K562 (cell line): ENCODE data around the gene CACNA1E. TPM values are rescaled to one million over a fixed set of nuclear protein-coding genes. Genes with fewer than 3 reads are reported as not detected.

Experiments
- ATAC-seq: fragments of 200-7000 bp; cut with Tn5 transposase; 3 replicates; pipeline ENCODE4 v1.9.1; 2020; ENCODE audit warnings: moderate library complexity
- BruUV-seq: library from RNA; stranded (reverse); fragments of 400-500 nt; replicated peaks from 2 replicates; lab custom pipeline; 2021; lab: Mats Ljungman, UMichigan
- CTCF ChIA-PET: fragments of 300-600 bp; formaldehyde crosslinking; extraction: SDS; loops from one replicate; lab custom pipeline; 2021; ENCODE audit warnings: low intra/inter-chr PET ratio; lab: Yijun Ruan, JAX
- POLR2A ChIA-PET: fragments of 300-600, 350-650 bp; sonication (Branson Sonifier 250); formaldehyde crosslinking; extraction: SDS; loops from one replicate; lab custom pipeline; 2021; ENCODE audit warnings: antibody characterized with exemption, inconsistent platforms; lab: Yijun Ruan, JAX
- DNase-seq, 4 experiments: peaks; one replicate each; pipeline versions ENCODE4 v3.0.0 to v3.0.0-alpha.2; 2011 to 2018; ENCODE audit warnings: low spot score in 3 of 4, mixed read lengths in 3 of 4; ENCODE audit errors: extremely low read depth in 1 of 4
- FAIRE-seq: peaks from 2 replicates; lab custom pipeline; 2011; peaks lifted over from hg19 to GRCh38; lab: Jason Lieb, UNC
- H2AFZ ChIP-seq: 2 replicates; pipeline ENCODE4 v1.6.0; 2011; ENCODE audit warnings: low read depth, low read length, control low read depth, inconsistent platforms
- H3K27ac ChIP-seq: fragments of 200-600 bp; 3 replicates; pipeline ENCODE4 v1.8.0; 2011; ENCODE audit warnings: low read depth, mild to moderate bottlenecking, control low read depth, inconsistent platforms, low read length, moderate library complexity, mixed read lengths; ENCODE audit errors: extremely low read depth
- H3K27me3 ChIP-seq, 2 experiments: fragments of 300-600 bp in 1 of 2; 2 replicates in 1 of 2; 3 replicates in 1 of 2; pipeline versions ENCODE4 v1.6.0 to v1.8.0; 2011; ENCODE audit warnings: inconsistent platforms in 2 of 2, low read length in 2 of 2, mild to moderate bottlenecking in 1 of 2, mixed read lengths in 1 of 2, moderate library complexity in 1 of 2; ENCODE audit not compliant: control insufficient read depth in 2 of 2, insufficient read depth in 2 of 2
- H3K36me3 ChIP-seq: fragments of 300-600 bp; 3 replicates; pipeline ENCODE4 v1.8.0; 2011; ENCODE audit warnings: mild to moderate bottlenecking, low read length, inconsistent platforms; ENCODE audit not compliant: control insufficient read depth, insufficient read depth
- H3K4me1 ChIP-seq, 2 experiments: fragments of 200-600 bp in 1 of 2; replicated peaks in 1 of 2; 2 replicates in 1 of 2; 3 replicates in 1 of 2; pipeline versions ENCODE4 v1.5.1 to v1.8.0; 2011; ENCODE audit warnings: inconsistent platforms in 2 of 2, low read length in 2 of 2, mild to moderate bottlenecking in 1 of 2, mixed read lengths in 1 of 2, moderate library complexity in 1 of 2; ENCODE audit not compliant: control insufficient read depth in 2 of 2, insufficient read depth in 2 of 2
- H3K4me2 ChIP-seq: 2 replicates; pipeline ENCODE4 v1.6.1; 2011; ENCODE audit warnings: low read length, control low read depth, inconsistent platforms, mixed read lengths; ENCODE audit not compliant: insufficient read depth
- H3K4me3 ChIP-seq: fragments of 200-600 bp; sonication (generic), shearing (Covaris generic); 2 replicates; pipeline ENCODE4 v1.5.1; 2016; ENCODE audit warnings: control low read depth, inconsistent platforms
- H3K79me2 ChIP-seq: fragments of 200-600 bp; 3 replicates; pipeline ENCODE4 v1.8.0; 2011; ENCODE audit warnings: low read length, inconsistent platforms; ENCODE audit not compliant: control insufficient read depth, insufficient read depth
- H3K9ac ChIP-seq, 2 experiments: 2 replicates each; pipeline versions ENCODE4 v1.6.0 to v1.6.1; 2011; ENCODE audit warnings: low read depth in 2 of 2, low read length in 2 of 2, control low read depth in 1 of 2, inconsistent platforms in 1 of 2, mild to moderate bottlenecking in 1 of 2, mixed read lengths in 1 of 2; ENCODE audit not compliant: insufficient read depth in 1 of 2
- H3K9me1 ChIP-seq: one replicate; pipeline ENCODE4 v1.6.0; 2011; ENCODE audit warnings: inconsistent platforms, mild to moderate bottlenecking, low read length, moderate library complexity; ENCODE audit not compliant: control insufficient read depth, insufficient read depth
- H3K9me3 ChIP-seq: replicated peaks from 2 replicates; pipeline ENCODE4 v1.5.1; 2011; ENCODE audit warnings: low read depth, low read length, inconsistent platforms; ENCODE audit not compliant: control insufficient read depth, insufficient read depth
- H4K20me1 ChIP-seq: replicated peaks from 2 replicates; pipeline ENCODE4 v1.6.1; 2011; ENCODE audit warnings: low read length, inconsistent platforms, mixed read lengths; ENCODE audit not compliant: control insufficient read depth, insufficient read depth
- CHD1 ChIP-seq: fragments of 200-600 bp; sonication (generic); IDR thresholded peaks from one replicate; pipeline ENCODE4 v1.6.1; 2012; ENCODE audit warnings: mild to moderate bottlenecking, moderate library complexity, low read length, inconsistent platforms
- CREB1 ChIP-seq, 2 experiments: sonication (generic) in 1 of 2; formaldehyde crosslinking in 1 of 2; IDR thresholded peaks; 2 replicates each; pipeline versions ENCODE4 v1.6.1 to v1.8.0; 2012 to 2022; ENCODE audit warnings: inconsistent platforms in 1 of 2, mild to moderate bottlenecking in 1 of 2, missing genetic modification reagents in 1 of 2, moderate library complexity in 1 of 2
- FOXP1 ChIP-seq: sonication (generic); formaldehyde crosslinking; IDR thresholded peaks from 2 replicates; pipeline ENCODE4 v1.8.0; 2022; ENCODE audit warnings: mild to moderate bottlenecking, missing genetic modification reagents
- MECOM ChIP-seq: fragments of 250-450 bp; sonication (Bioruptor Pico); IDR thresholded peaks from 2 replicates; pipeline ENCODE4 v1.8.0; 2022; ENCODE audit warnings: inconsistent platforms
- MYBL2 ChIP-seq, 2 experiments: fragments of 450-650 bp in 1 of 2; sonication (generic) in 1 of 2; formaldehyde crosslinking in 1 of 2; IDR thresholded peaks; 2 replicates each; pipeline versions ENCODE4 v1.6.1 to v1.8.1; 2017 to 2022; ENCODE audit warnings: borderline replicate concordance in 1 of 2, inconsistent platforms in 1 of 2, low read depth in 1 of 2, mild to moderate bottlenecking in 1 of 2, missing genetic modification reagents in 1 of 2, moderate library complexity in 1 of 2
- NCOR1 ChIP-seq: fragments of 450-650 bp; IDR thresholded peaks from 2 replicates; pipeline ENCODE4 v1.6.1; 2016; ENCODE audit warnings: mild to moderate bottlenecking, moderate library complexity
- PML ChIP-seq: IDR thresholded peaks from 2 replicates; pipeline ENCODE4 v1.6.1; 2012; ENCODE audit warnings: low read length, inconsistent platforms
- RBM22 ChIP-seq: fragments of 200-400 bp; formaldehyde crosslinking; IDR thresholded peaks from 2 replicates; pipeline ENCODE4 v1.6.1; 2018; ENCODE audit warnings: low read length, low read depth; ENCODE audit not compliant: poor library complexity, severe bottlenecking
- TAF7 ChIP-seq: fragments of 450-650 bp; IDR thresholded peaks from 2 replicates; pipeline ENCODE4 v1.6.1; 2016; ENCODE audit warnings: missing genetic modification characterization, missing compliant biosample characterization
- YY1 ChIP-seq, 3 experiments: IDR thresholded peaks; 2 replicates each; pipeline ENCODE4 v1.6.1; 2011; ENCODE audit warnings: low read length in 2 of 3, mild to moderate bottlenecking in 2 of 3, moderate library complexity in 2 of 3, borderline replicate concordance in 1 of 3, control low read depth in 1 of 3, low read depth in 1 of 3; ENCODE audit not compliant: insufficient read depth in 3 of 3, insufficient replicate concordance in 2 of 3, control insufficient read depth in 1 of 3, insufficient read length in 1 of 3; ENCODE audit errors: extremely low read depth in 1 of 3
- ZNF239 ChIP-seq: fragments of 250-450 bp; sonication (Bioruptor Pico); IDR thresholded peaks from 2 replicates; pipeline ENCODE4 v1.4.0; 2020; ENCODE audit warnings: mild to moderate bottlenecking
- ZNF507 ChIP-seq: conservative IDR thresholded peaks from 2 replicates; pipeline ENCODE4 v1.6.1; 2017; ENCODE audit warnings: missing genetic modification characterization, missing compliant biosample characterization
- WGBS: fragments of 100-300 bp; shearing (Covaris generic); methylation state at CpG from one replicate; pipeline ENCODE4 v1.1.6; 2016; ENCODE audit warnings: low coverage, mixed read lengths; ENCODE audit not compliant: insufficient coverage; ENCODE audit errors: missing lambda C conversion rate; 5-methylcytosine and 5-hydroxymethylcytosine counted together
- in situ Hi-C: fragments of 300-500 bp; cut with MboI; formaldehyde crosslinking; loops from 4 replicates; pipeline ENCODE4 v1.15.0; 2018; ENCODE audit warnings: inconsistent platforms, mixed read lengths
- intact Hi-C: fragments of 100-400 bp; cut with micrococcal nuclease; formaldehyde crosslinking; loops from 2 replicates; pipeline ENCODE4 v1.14.2; 2022
- polyA plus RNA-seq, 8 experiments: library from polyadenylated mRNA; depleted of rRNA in 4 of 8; stranded (reverse) in 5 of 8; unstranded in 3 of 8; fragments of >200 nt; fragmentation: Nextera tagmentation in 2 of 8; fragmentation: Illumina TruSeq in 1 of 8; extraction: Ambion mirVana in 2 of 8; extraction: Trizol in 1 of 8; gene quantifications; 2 replicates each; pipeline versions ENCODE4 v1.2.1 to v1.2.3, GENCODE V29; 2011 to 2014; ENCODE audit warnings: inconsistent platforms in 1 of 8, missing spikeins in 1 of 8
- total RNA-seq, 7 experiments: library from RNA; depleted of rRNA in 6 of 7; stranded (reverse); fragments of >200 nt in 6 of 7; fragmentation: Illumina TruSeq in 2 of 7; extraction: Trizol in 2 of 7; gene quantifications; 2 replicates each; pipeline versions ENCODE4 v1.2.1 to v1.2.3, GENCODE V29; 2011 to 2021; ENCODE audit warnings: low replicate concordance in 1 of 7
- TF ChIP-seq, protein P1 (sequence below): sonication (generic); formaldehyde crosslinking; IDR thresholded peaks from 2 replicates; pipeline ENCODE4 v1.5.0; 2020; ENCODE audit warnings: missing genetic modification reagents
- TF ChIP-seq, protein P2 (sequence below): IDR thresholded peaks from 2 replicates; pipeline ENCODE4 v1.6.1; 2016; ENCODE audit warnings: missing genetic modification characterization, missing compliant biosample characterization
- TF ChIP-seq, protein P3 (sequence below): fragments of 250-450 bp; sonication (Bioruptor Pico); IDR thresholded peaks from 2 replicates; pipeline ENCODE4 v1.8.0; 2022; ENCODE audit warnings: moderate library complexity, mild to moderate bottlenecking, inconsistent platforms
- TF ChIP-seq, protein P4 (sequence below): fragments of 450-650 bp; formaldehyde crosslinking; IDR thresholded peaks from 2 replicates; pipeline ENCODE4 v1.4.0; 2020; ENCODE audit warnings: mild to moderate bottlenecking, mixed read lengths

The CACNA1E gene
- total and polyA plus RNA-seq, 9 of the 15 experiments (the other 6 are each of a cell fraction or from before 2014, with no cell fraction given), result under 0.01 to 0.04 TPM; not detected in 7

- intact Hi-C loops (no loop called here), in situ Hi-C loops (no loop called here)
- no TSS peak for BruUV-seq
- Histone ChIP-seq H2AFZ (no peak overlapping the region), H3K9me1 (no peaks in the 10 kb centered on the region), H3K36me3 (no peaks in the 10 kb centered on the region), H3K79me2 (no peaks in the 10 kb centered on the region), H4K20me1 (no peaks in the 10 kb centered on the region), H3K4me3 (no peak overlapping the region), H3K27ac (no peak overlapping the region), H3K27me3 (peaks cover 19 to 35% of the 10 kb centered on the region in 2 experiments; a peak in 4 of 5 replicates), H3K9me3 (no peaks in the 10 kb centered on the region), H3K4me2 (no peak overlapping the region), H3K9ac (no peak overlapping the region), H3K4me1 (no peaks in the 10 kb centered on the region)
- no peak for DNase-seq
- no peak for FAIRE-seq
- POLR2A ChIA-PET, result no interaction called here
- CTCF ChIA-PET, result no interaction called here
- WGBS, result 0% methylated on average over 2 of the region's 2 CpGs
- ATAC-seq, result no peak
- no peak for TF ChIP-seq CREB1 (IDR thresholded peaks at IDR 0.05)
- TF ChIP-seq CREB1 (CRISPR knock-in tag; IDR thresholded peaks at IDR 0.05), result no peak
- TF ChIP-seq, protein P1, sequence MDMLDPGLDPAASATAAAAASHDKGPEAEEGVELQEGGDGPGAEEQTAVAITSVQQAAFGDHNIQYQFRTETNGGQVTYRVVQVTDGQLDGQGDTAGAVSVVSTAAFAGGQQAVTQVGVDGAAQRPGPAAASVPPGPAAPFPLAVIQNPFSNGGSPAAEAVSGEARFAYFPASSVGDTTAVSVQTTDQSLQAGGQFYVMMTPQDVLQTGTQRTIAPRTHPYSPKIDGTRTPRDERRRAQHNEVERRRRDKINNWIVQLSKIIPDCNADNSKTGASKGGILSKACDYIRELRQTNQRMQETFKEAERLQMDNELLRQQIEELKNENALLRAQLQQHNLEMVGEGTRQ, result no peak
- no peak for TF ChIP-seq NCOR1
- TF ChIP-seq PML, result no peak
- TF ChIP-seq RBM22, result no peak
- no peak for TF ChIP-seq MECOM (CRISPR knock-in tag)
- TF ChIP-seq FOXP1 (CRISPR knock-in tag), result no peak
- TF ChIP-seq ZNF239 (CRISPR knock-in tag), result no peak
- TF ChIP-seq TAF7 (tag), result no peak
- TF ChIP-seq CHD1, result no peak
- TF ChIP-seq, protein P2, sequence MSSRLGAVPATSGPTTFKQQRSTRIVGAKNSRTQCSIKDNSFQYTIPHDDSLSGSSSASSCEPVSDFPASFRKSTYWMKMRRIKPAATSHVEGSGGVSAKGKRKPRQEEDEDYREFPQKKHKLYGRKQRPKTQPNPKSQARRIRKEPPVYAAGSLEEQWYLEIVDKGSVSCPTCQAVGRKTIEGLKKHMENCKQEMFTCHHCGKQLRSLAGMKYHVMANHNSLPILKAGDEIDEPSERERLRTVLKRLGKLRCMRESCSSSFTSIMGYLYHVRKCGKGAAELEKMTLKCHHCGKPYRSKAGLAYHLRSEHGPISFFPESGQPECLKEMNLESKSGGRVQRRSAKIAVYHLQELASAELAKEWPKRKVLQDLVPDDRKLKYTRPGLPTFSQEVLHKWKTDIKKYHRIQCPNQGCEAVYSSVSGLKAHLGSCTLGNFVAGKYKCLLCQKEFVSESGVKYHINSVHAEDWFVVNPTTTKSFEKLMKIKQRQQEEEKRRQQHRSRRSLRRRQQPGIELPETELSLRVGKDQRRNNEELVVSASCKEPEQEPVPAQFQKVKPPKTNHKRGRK (tag), result no peak
- no peak for TF ChIP-seq MYBL2 (IDR thresholded peaks at IDR 0.05; ENCODE audit: low read depth)
- no peak for TF ChIP-seq MYBL2 (CRISPR knock-in tag; IDR thresholded peaks at IDR 0.05; ENCODE audit: borderline replicate concordance)
- TF ChIP-seq, protein P3, sequence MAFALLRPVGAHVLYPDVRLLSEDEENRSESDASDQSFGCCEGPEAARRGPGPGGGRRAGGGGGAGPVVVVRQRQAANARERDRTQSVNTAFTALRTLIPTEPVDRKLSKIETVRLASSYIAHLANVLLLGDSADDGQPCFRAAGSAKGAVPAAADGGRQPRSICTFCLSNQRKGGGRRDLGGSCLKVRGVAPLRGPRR, result no peak
- TF ChIP-seq ZNF507 (tag), result no peak
- TF ChIP-seq, protein P4, sequence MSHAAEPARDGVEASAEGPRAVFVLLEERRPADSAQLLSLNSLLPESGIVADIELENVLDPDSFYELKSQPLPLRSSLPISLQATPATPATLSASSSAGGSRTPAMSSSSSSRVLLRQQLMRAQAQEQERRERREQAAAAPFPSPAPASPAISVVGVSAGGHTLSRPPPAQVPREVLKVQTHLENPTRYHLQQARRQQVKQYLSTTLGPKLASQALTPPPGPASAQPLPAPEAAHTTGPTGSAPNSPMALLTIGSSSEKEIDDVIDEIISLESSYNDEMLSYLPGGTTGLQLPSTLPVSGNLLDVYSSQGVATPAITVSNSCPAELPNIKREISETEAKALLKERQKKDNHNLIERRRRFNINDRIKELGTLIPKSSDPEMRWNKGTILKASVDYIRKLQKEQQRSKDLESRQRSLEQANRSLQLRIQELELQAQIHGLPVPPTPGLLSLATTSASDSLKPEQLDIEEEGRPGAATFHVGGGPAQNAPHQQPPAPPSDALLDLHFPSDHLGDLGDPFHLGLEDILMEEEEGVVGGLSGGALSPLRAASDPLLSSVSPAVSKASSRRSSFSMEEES, result no peak
- TF ChIP-seq YY1 (IDR thresholded peaks at IDR 0.05; ENCODE audit: borderline replicate concordance in 1 of 3, control insufficient read depth in 1 of 3, extremely low read depth in 1 of 3, insufficient read depth in 3 of 3, insufficient read length in 1 of 3, insufficient replicate concordance in 2 of 3, low read depth in 1 of 3, low read length in 2 of 3), result no peak
Measured at GRCh38 chr1:181789395-181789794, 306.1 kb downstream of the CACNA1E start.
